Uterus (tissue), 4 donors: Measurements from ENCODE around the gene CRMP1. TPM values are rescaled to one million over a fixed set of nuclear protein-coding genes. Genes with fewer than 3 reads are reported as not detected.
A peak's percentile ranks its signal among the peaks of the same experiment; 100 is the strongest.

Experiments
- DNase-seq, 2 donors: peaks; one replicate each; pipeline ENCODE4 v3.0.0-alpha.2; 2019 to 2020
- H3K27ac ChIP-seq, 2 donors: fragments of 200-600 bp; sonication (generic); 1 replicate in 1 of 2; 2 replicates in 1 of 2; pipeline ENCODE4 v1.5.1; 2016 to 2018
- H3K27me3 ChIP-seq, 2 donors: fragments of 200-600 bp; sonication (generic); one replicate each; pipeline ENCODE4 v1.5.1; 2018 to 2019; ENCODE audit warnings: control low read depth in 1 of 2
- H3K36me3 ChIP-seq, 2 donors: fragments of 200-600 bp; sonication (generic); one replicate each; pipeline ENCODE4 v1.5.1; 2019; ENCODE audit warnings: control low read depth in 1 of 2
- H3K4me1 ChIP-seq, 2 donors: fragments of 200-600 bp; sonication (generic); one replicate each; pipeline ENCODE4 v1.5.1; 2018 to 2019; ENCODE audit warnings: control low read depth in 1 of 2
- H3K4me3 ChIP-seq, 2 donors: fragments of 200-600 bp; sonication (generic); 1 replicate in 1 of 2; 2 replicates in 1 of 2; pipeline ENCODE4 v1.5.1; 2018 to 2019; ENCODE audit warnings: mild to moderate bottlenecking in 1 of 2
- H3K9me3 ChIP-seq, 2 donors: fragments of 200-600 bp; sonication (generic); one replicate each; pipeline ENCODE4 v1.5.1; 2019; ENCODE audit warnings: control low read depth in 1 of 2
- CTCF ChIP-seq, 4 experiments: fragments of 200-600 bp in 2 of 4; fragments of 450-650 bp in 2 of 4; sonication (generic) in 2 of 4; IDR thresholded peaks; one replicate each; pipeline ENCODE4 v1.5.1; 2016 to 2019; ENCODE audit warnings: antibody characterized with exemption in 4 of 4, mild to moderate bottlenecking in 2 of 4, moderate library complexity in 1 of 4
- POLR2A ChIP-seq, 2 donors: fragments of 450-650 bp; IDR thresholded peaks; one replicate each; pipeline ENCODE4 v1.6.1; 2016; ENCODE audit warnings: antibody characterized with exemption in 2 of 2, mild to moderate bottlenecking in 1 of 2, moderate library complexity in 1 of 2
- intact Hi-C: fragments of 100-400 bp; cut with DNase I; formaldehyde crosslinking; loops from one replicate; pipeline ENCODE4 v1.15.1; 2023; ENCODE audit warnings: low total_unique reads
- total RNA-seq, 4 donors: library from RNA; depleted of rRNA in 3 of 4; stranded (reverse); fragments of >200 nt in 3 of 4; gene quantifications; one replicate each; pipeline versions ENCODE4 v1.1.0 to v1.2.4, GENCODE V29; 2014 to 2023
- donor health status: DM: yes; HTN: yes; CAD: no.

The CRMP1 gene
- total RNA-seq, 4 donors from 2014 or later, result 0.59 to 42.8 (median 2.3) TPM

- intact Hi-C loops, result no loop called here
- Histone ChIP-seq H3K9me3 (no peaks in the 10 kb centered on the region), H3K4me1 (peaks cover 0 to 6% of the 10 kb centered on the region in 2 donors), H3K27me3 (peaks cover 29 to 35% of the 10 kb centered on the region in 2 donors), H3K27ac (no peak overlapping the region), H3K36me3 (no peaks in the 10 kb centered on the region), H3K4me3 (no peak overlapping the region)
- DNase-seq, result no peak
- TF ChIP-seq CTCF (IDR thresholded peaks at IDR 0.05), result no peak
- TF ChIP-seq POLR2A (IDR thresholded peaks at IDR 0.05), result no peak
Observed at GRCh38 chr4:5892323-5893003, 423 bp downstream of the CRMP1 start.

GRCh38 chr4:5891563-5892322, 1.1 kb downstream of the CRMP1 start:
- TF ChIP-seq POLR2A (IDR thresholded peaks at IDR 0.05), result no peak
- no peak for TF ChIP-seq CTCF (IDR thresholded peaks at IDR 0.05)
- Histone ChIP-seq H3K36me3 (no peaks in the 10 kb centered on the region), H3K27me3 (peaks cover 29 to 31% of the 10 kb centered on the region in 2 donors), H3K4me1 (peaks cover 0 to 6% of the 10 kb centered on the region in 2 donors), H3K9me3 (no peaks in the 10 kb centered on the region), H3K27ac (no peak overlapping the region), H3K4me3 (no peak overlapping the region)
- intact Hi-C loops, result no loop called here
- no peak for DNase-seq

GRCh38 chr4:5890063-5890727, 2.7 kb downstream of the CRMP1 start:
- TF ChIP-seq POLR2A (IDR thresholded peaks at IDR 0.05), result no peak
- TF ChIP-seq CTCF (IDR thresholded peaks at IDR 0.05), result no peak
- DNase-seq, result no peak
- Histone ChIP-seq H3K27ac (no peak overlapping the region), H3K4me3 (peak overlapping the region in 1 of 2 donors; percentile 1), H3K36me3 (no peaks in the 10 kb centered on the region), H3K27me3 (peaks cover 29 to 31% of the 10 kb centered on the region in 2 donors), H3K4me1 (peaks cover 0 to 6% of the 10 kb centered on the region in 2 donors), H3K9me3 (no peaks in the 10 kb centered on the region)
- intact Hi-C loops, result no loop called here

GRCh38 chr4:5889002-5889696, 3.7 kb downstream of the CRMP1 start:
- Histone ChIP-seq H3K4me1 (peaks cover 0 to 6% of the 10 kb centered on the region in 2 donors), H3K9me3 (no peaks in the 10 kb centered on the region), H3K4me3 (peak overlapping the region in 1 of 2 donors; percentile 54), H3K27ac (no peak overlapping the region), H3K36me3 (no peaks in the 10 kb centered on the region), H3K27me3 (peaks cover 28 to 31% of the 10 kb centered on the region in 2 donors)
- TF ChIP-seq POLR2A (IDR thresholded peaks at IDR 0.05), result no peak
- no peak for TF ChIP-seq CTCF (IDR thresholded peaks at IDR 0.05)
- intact Hi-C loops, result no loop called here
- DNase-seq, result no peak
